Stimulated activated CD8-positive, alpha-beta memory T cell treated with anti-CD3 and anti-CD28 coated beads, Interleukin-15, amount 100 ng/mL, for 4 hours (primary cell): ENCODE measurements around the gene RANBP1.

Experiments
- DNase-seq, 2 donors: peaks; one replicate each; pipeline ENCODE4 v3.0.0-alpha.2; 2020; ENCODE audit warnings: low read depth in 2 of 2

Gene RANBP1

GRCh38 chr22:20136603-20136873, 20.6 kb downstream of the RANBP1 start:
- DNase-seq = no peak

GRCh38 chr22:20137113-20137512, 21.2 kb downstream of the RANBP1 start:
- no peak for DNase-seq

GRCh38 chr22:20137671-20138416, 21.9 kb downstream of the RANBP1 start:
- no peak for DNase-seq

- DNase-seq = no peak
These were observed 22.5 kb downstream of the RANBP1 start for GRCh38 chr22:20138417-20138738.

GRCh38 chr22:20138868-20139267, 23.0 kb downstream of the RANBP1 start:
- DNase-seq = no peak

- DNase-seq = no peak
These were observed 23.6 kb downstream of the RANBP1 start for GRCh38 chr22:20139391-20140106.

- no peak for DNase-seq
These were observed 24.2 kb downstream of the RANBP1 start for GRCh38 chr22:20140107-20140445.

GRCh38 chr22:20140521-20140964, 24.6 kb downstream of the RANBP1 start:
- no peak for DNase-seq

- no peak for DNase-seq
These were observed 25.5 kb downstream of the RANBP1 start for GRCh38 chr22:20141186-20142077.

GRCh38 chr22:20142711-20143621, 27.1 kb downstream of the RANBP1 start:
- DNase-seq = no peak

- no peak for DNase-seq
These were observed 28.2 kb downstream of the RANBP1 start for GRCh38 chr22:20143883-20144665.

GRCh38 chr22:20145206-20145831, 29.4 kb downstream of the RANBP1 start:
- no peak for DNase-seq

GRCh38 chr22:20145832-20146223, 29.9 kb downstream of the RANBP1 start:
- DNase-seq = no peak

- no peak for DNase-seq
These were observed 30.9 kb downstream of the RANBP1 start for GRCh38 chr22:20146777-20147176.

- DNase-seq = no peak
These were observed 31.5 kb downstream of the RANBP1 start for GRCh38 chr22:20147237-20147988.

GRCh38 chr22:20148414-20148813, 32.5 kb downstream of the RANBP1 start:
- no peak for DNase-seq

GRCh38 chr22:20149257-20150250, 33.6 kb downstream of the RANBP1 start:
- no peak for DNase-seq
